GM18526 (cell line): ENCODE results near the gene LRIT2.

Experiments used
- POLR2A ChIP-seq: IDR thresholded peaks from 3 replicates; pipeline ENCODE4 v1.6.1; 2011; ENCODE audit not compliant: insufficient read length; ENCODE audit errors: extremely low read depth

LRIT2 gene

DNA sequence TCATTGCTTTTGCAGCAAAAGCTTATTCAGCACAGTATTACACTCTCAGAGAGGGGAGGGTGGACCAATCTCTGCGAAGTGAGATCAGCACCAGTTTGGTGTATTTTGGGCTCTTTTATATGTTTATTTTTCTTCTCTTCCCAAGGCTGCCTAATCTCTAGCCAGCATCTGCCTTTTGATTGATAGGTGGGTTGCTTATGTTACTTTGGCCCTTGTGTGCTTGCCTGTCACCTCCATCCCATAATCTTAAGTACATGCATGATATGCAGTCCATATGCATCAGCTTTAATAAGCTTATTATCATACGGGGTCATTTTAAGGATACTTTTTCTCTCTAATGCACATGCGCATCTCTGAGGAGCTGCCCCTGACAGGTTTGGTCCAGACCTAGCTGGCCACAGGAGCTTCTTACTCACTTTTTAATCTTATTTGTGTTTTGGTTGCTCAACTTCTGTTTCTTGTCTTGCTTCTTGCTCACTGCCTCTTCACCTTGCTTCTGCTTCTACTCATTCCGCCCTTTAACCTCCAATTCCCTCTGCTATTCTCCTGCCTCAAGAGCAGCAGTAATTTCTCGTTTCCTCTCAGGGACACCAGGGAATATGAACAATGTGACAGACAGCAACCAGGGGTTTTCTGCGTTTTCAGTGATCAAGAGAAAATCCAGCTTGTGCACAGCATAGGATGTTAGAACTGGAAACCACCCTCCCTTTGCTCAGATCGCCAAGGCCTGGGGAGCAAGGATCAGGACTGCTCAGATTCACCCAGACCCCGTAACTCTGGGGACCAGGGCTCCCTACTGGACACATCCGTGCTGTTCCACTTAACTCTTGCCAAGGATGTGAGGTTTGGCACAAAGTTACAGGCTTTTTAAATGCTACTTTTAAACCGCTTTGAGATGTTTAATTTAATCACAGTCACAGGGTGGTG, 29.5 kb upstream of the LRIT2 start:
- no peak for TF ChIP-seq POLR2A

DNA sequence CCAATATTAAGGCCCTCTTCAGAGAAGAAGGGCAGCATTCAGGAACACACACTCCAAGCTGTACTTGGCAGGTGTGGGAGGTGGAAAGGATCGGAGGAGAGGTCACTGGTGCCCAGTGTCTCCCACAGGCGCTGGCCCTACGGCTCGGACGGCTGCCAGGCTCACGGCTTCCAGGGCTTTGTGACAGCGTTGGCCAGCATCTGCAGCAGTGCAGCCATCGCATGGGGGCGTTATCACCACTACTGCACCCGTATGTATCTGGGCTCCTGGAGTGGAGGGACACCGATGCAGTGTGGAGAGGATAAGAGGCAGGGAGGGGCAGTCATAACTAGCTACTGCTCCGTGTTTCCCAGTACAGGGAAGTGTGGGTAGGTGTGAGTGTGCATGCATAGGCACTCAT, 23.4 kb upstream of the LRIT2 start:
- no peak for TF ChIP-seq POLR2A

DNA sequence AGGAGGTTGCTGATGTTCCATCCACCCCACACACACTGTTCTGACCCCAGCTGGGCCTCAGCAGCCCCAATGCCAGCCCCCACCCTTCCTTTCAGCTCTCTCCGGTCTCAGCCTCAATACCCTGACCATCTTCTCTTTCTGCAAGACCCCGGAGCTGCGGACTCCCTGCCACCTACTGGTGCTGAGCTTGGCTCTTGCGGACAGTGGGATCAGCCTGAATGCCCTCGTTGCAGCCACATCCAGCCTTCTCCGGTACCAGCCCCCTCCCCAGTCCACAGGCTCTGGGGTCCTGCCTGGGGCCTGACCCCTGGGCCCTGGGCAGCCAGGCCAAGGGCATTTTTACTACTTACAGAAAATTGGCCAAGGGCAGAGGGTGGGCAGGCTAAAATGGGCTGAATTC, 22.2 kb upstream of the LRIT2 start:
- TF ChIP-seq POLR2A, result no peak

DNA sequence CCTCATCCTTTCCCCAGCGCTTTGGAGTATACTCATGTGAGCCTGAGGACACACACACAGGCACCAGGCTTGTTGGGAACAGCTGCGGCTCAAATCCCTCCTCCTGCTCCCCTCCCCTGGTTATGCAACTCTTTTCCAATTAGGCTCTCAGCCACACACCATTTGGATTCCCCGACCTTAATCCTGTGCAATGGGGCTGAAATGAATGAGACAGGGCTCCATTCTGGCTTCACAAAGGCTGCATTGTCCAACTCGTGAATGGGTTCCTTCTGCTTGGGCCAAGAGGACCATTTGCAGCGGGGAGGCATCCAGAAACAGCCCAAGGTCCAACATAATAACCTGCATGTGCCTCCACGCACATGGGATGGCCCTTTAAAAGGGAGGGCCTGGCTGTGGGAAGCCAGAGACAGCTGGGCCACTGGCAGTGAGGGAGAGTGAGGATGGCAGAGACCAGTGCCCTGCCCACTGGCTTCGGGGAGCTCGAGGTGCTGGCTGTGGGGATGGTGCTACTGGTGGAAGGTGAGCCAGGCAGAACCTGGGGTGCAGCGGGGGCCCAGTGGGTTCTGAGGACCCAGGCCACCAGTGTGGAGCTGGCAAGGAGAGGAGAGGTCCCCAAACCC, 19.4 kb upstream of the LRIT2 start, which contains the start of gene RGR:
Gene RGR (plus strand): TSS at position 403 of the 620 bp plus-strand sequence. CDS start 38 bp downstream, at position 441.
- TF ChIP-seq POLR2A, result no peak

DNA sequence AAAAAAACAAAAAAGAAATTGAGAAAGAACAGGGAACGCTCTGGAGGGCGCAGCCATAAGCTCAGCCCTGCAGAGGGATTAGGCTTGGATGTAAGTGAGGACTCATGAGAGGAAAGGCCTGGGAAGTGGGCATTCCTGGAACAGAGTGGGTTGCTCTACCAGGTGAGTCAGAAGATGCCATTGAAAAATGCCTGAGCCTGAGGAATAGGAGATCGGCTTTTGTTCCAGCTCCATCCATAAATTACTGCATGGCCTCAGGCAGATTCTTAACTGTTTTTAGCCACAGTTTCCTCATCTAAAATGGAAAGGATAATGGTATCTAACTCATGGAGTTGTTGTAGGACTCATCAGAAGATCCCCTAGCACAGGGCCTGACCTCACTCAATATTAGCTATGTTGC, 18.4 kb upstream of the LRIT2 start:
- TF ChIP-seq POLR2A, result no peak

DNA sequence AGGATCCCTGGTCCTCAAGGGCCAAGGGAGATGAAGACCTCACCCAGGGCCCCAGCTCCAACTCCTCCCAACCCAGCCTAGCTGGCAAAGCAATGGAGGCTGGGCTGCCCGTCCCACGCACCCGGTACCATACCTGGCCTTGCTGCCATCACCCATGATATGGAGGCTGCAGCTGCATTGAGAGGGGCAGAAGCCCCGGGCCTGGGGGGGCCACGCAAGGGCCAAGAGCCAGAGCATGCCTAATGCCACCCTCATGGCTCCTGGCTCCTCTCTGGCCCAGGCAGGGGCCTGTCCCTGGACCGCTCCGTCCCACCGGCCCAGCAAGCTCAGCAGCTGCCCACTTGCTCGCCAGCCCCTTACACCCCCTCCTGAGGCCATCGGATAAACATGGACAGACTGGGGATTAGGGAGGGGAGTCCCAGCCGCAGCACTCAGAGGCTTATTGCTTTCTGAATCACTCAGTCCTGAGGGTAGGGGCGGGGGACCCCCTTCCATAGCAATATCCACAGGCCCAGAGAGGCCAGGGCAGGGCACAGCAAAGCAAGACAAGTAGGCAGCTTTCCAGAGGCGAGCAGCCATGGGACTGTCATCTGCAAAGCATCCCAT, 15.9 kb upstream of the LRIT2 start, which contains the start of gene LRIT1:
Gene LRIT1 (minus strand): TSS at position 362 of the 606 bp plus-strand sequence. CDS start 107 bp downstream, at position 255.
- TF ChIP-seq POLR2A, result no peak

DNA sequence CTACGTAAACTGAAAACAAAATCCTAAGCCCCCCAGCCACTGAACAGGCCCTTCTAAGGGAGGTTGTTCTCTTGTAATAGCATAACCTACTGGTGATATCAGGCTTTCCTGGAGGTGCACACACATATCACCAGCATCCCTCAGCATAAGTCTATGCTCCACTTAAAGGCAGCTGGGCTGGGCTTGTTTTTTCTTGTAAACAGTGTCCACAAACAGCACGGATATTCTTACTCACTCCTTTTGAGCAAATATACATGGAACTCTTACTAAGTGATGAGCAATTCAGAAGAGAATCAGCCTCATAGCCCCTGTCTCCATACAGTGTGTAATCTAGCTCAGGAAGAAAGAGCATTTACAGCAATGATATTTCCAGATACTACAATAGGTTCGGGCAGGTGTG, 13.6 kb upstream of the LRIT2 start:
- TF ChIP-seq POLR2A, result no peak

DNA sequence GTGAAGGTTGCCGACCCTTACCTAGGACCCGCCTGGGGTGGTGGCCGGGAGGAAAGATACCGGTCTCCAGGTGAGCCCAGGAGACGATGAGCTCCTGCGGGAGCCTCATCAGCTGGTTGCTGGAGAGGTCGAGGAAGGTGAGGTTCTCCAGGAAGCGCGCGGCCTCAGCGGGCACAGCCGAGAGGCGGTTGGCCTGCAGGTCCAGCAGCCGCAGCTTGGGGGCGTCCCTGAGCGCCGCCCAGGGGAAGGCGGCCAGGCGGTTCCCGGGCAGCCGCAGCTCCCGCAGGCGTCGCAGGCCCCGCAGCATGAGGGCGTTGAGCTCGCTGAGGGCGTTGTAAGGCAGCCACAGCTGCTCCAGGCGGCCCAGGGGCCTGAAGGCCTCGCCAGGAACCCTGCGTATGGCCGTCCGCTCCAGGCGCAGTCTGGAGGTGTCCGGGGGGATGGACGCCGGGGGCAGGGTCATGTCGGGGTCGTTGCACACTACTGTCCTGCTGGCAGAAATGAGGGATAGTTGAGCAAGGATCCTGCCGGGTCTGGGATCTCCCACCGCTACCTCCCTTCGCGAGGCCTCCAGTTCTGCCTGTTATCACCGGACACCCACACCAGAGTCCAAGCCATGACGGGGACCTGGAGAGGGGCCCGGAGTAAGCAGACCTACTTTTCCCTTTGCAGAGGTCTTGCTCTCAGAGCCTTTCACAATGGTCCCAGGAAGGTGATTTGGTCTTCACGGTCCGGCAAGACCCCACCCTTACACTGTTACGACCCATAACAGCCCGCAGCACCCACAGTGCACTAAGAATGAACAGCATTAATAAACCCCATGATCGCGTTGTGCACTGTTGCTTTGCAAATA, 12.1 kb upstream of the LRIT2 start:
- no peak for TF ChIP-seq POLR2A

DNA sequence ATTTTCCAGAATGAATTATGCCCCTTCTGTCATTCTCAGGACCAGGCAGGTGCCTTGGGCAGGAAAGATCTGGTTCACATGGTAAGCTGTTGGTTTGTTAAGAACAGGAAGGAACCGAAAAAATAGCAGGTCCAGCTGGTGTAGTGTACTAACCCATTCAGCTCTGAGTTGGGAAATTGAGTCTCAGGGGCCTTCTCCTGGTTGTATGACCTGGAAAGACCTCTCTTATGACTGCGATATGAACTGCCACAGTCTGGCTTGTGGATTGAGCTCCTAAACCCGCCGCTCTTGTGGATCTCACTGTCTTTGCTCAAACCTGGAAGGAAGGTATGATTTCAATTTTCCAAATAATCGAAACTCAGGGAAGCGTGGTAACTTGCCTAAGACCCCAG, 11.5 kb upstream of the LRIT2 start:
- TF ChIP-seq POLR2A, result no peak

DNA sequence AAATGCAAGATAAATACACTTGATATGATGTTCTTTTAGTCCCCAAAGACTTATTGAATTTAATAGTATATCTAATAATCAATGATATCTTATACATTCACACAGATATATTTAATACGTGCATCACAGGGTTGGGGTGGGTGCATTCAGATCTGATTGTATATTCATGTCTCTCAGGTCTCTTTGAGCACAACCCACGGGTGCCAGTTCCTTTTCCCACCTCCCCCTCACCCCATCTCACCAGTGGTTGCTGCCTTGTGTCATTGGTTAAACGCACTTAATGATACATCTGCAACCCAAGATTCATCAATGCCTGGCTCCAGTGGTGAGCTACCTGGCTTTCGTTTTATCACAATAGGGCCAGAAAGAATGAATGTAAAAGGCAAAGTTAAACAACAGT, 9.8 kb upstream of the LRIT2 start:
- no peak for TF ChIP-seq POLR2A

DNA sequence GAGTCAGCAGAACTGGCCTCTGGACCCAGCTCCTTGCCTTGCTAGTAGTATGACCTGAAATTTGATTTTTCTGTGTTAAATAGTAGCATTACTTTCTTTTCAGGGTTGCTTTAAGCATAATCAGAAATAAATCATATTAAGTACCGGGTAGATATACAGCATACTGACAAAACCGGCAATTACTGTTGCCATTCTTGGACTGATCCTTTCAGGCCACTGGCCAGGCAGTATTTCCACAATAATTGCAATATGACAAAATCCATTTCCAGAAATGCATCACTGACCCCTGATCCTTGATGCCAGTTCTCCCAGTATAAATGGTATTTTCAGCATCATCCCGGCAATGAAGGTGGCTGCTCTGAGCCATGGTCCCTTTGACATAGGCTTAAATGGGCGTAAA, 9.1 kb upstream of the LRIT2 start:
- no peak for TF ChIP-seq POLR2A

DNA sequence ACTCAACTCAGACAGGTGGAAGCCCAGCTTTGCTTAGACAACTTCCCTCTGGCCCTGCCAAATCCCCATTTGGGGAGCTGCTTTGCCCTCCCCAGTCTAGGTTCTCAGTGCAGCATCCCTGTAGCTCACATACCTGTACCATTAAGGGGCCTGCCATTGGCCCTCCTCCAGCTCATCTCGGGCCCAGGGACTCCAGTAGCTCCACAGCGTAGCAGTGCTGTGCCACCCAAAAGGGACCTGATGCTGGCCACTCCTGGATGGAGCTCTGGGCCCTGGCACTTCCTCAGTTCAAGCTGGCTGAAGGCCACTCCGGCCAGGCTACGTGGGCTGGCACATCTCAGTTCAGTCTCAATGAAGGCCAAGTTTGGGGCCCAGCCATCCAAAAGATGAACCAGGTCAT, 8.6 kb upstream of the LRIT2 start:
- no peak for TF ChIP-seq POLR2A

DNA sequence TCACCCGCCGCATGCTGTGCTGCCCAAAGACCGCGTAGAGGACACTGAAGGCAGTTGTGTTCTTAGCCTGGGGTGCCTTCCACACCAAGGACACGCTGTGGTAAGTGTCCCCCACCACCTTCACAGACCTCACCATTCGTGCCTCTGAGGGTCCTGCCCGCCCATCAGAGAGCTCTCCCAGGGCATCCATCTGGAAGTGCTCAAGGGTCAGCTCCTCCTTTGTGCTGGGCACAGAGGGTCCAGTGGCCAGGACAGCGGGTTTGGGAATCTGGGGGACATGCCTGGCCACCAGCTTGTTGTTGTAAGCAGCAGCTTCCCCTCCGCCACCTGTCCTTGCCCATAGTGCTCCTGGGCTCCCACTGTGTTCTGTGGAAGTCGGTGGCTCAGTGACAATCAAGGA, 7.0 kb upstream of the LRIT2 start:
- TF ChIP-seq POLR2A, result no peak

DNA sequence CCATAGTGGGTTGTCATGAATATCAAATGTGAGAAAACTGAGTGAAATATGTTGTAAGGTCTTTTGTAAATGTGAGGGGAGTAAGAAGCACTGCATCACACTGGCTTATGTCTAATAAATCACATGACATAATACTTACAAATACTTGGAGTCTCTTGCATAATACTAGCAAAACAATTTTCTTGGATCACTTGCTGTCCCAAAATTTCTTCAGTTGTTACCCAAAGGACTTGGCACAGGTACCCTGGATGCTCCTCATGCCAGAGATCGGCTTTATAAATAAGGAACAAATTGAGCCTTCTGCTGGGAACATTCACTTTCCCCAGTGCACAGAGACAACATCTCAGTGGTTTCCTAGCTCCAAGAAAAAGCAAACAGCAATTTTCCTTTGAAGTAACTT, 5.0 kb upstream of the LRIT2 start:
- TF ChIP-seq POLR2A, result no peak

DNA sequence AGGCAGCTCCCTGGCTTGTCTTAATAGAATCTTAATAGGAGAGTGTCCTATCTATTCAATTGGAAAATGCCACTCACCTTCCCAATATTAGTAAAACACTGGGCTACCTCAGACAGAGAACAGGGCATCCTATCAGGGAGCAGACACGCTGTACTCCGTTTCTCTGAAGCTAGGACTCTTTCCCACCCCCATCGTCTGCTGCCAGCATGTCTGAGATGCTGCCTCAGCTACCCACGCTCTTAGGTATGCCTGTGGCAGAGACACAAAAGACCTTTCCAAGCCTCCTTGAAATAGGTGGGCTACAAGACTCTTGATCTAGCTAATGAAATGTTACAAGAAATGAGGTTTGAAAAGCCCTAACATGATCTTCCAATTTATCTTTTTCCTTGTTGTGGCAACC, 2.5 kb upstream of the LRIT2 start:
- no peak for TF ChIP-seq POLR2A
